ENCODE results near the gene BCAR3.

DNA sequence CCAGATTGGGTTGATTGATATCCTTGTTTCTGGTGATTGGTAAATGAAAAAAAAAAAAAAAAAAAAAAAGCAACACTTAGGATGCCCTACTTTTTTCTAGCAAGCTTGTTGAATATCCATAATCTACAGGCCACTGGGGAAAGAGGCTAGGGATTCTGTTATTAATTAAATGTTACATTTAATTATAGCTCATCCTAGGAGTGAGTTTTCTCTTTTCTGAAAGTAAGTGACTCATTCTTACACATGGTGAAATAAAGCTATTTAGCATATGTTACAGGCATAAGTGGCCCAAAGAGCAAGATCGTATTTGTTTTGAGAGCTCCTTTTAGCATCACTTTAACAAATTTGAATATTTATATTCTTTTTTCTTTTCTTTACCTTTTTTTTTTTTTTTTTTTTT lies 139.2 kb downstream of the BCAR3 start:
- TF ChIP-seq, protein P1, sequence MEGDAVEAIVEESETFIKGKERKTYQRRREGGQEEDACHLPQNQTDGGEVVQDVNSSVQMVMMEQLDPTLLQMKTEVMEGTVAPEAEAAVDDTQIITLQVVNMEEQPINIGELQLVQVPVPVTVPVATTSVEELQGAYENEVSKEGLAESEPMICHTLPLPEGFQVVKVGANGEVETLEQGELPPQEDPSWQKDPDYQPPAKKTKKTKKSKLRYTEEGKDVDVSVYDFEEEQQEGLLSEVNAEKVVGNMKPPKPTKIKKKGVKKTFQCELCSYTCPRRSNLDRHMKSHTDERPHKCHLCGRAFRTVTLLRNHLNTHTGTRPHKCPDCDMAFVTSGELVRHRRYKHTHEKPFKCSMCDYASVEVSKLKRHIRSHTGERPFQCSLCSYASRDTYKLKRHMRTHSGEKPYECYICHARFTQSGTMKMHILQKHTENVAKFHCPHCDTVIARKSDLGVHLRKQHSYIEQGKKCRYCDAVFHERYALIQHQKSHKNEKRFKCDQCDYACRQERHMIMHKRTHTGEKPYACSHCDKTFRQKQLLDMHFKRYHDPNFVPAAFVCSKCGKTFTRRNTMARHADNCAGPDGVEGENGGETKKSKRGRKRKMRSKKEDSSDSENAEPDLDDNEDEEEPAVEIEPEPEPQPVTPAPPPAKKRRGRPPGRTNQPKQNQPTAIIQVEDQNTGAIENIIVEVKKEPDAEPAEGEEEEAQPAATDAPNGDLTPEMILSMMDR (IDR thresholded peaks at IDR 0.05; ENCODE audit: borderline replicate concordance, extremely low read depth, low read length, poor library complexity, severe bottlenecking): no peak
- TF ChIP-seq EZH2 (IDR thresholded peaks at IDR 0.05; ENCODE audit: borderline replicate concordance, low read depth, low read length, severe bottlenecking): no peak
